Stimulated activated CD8-positive, alpha-beta memory T cell treated with anti-CD3 and anti-CD28 coated beads, Interleukin-4, amount 100 ng/mL, for 24 hours (primary cell): ENCODE measurements around the gene EXT2.

Source experiments
- DNase-seq: peaks from one replicate; pipeline ENCODE4 v3.0.0-alpha.2; 2020; ENCODE audit warnings: low read depth

EXT2 gene

GRCh38 chr11:44095506-44096359, at the start of gene EXT2:
TSS of gene EXT2 (plus strand) at chr11:44095678. CDS start at chr11:44107713, 12,035 bp downstream.
- peak; percentile 82 for DNase-seq

- no peak for DNase-seq
Observed at GRCh38 chr11:44046182-44046581, 49.3 kb upstream of the EXT2 start.

GRCh38 chr11:44047298-44047697, 48.2 kb upstream of the EXT2 start:
- DNase-seq = no peak

- no peak for DNase-seq
Observed at GRCh38 chr11:44047931-44048431, 47.5 kb upstream of the EXT2 start, which contains the start of gene ACCSL. TSS of gene ACCSL (plus strand) at chr11:44047981. CDS start at chr11:44048037, 56 bp downstream.

GRCh38 chr11:44049832-44050231, 45.6 kb upstream of the EXT2 start:
- DNase-seq = no peak

GRCh38 chr11:44051171-44051570, 44.3 kb upstream of the EXT2 start:
- no peak for DNase-seq

- DNase-seq = no peak
Observed at GRCh38 chr11:44057340-44057739, 38.1 kb upstream of the EXT2 start.

GRCh38 chr11:44058275-44058674, 37.2 kb upstream of the EXT2 start:
- no peak for DNase-seq

- DNase-seq = no peak
Observed at GRCh38 chr11:44065161-44065661, 30.3 kb upstream of the EXT2 start.

- peak; percentile 78 for DNase-seq
Observed at GRCh38 chr11:44065841-44066731, 29.4 kb upstream of the EXT2 start, which contains the start of gene ACCS. TSS of gene ACCS (plus strand) at chr11:44066270. CDS start at chr11:44067628, 1,358 bp downstream.

- no peak for DNase-seq
Observed at GRCh38 chr11:44066732-44067141, 28.7 kb upstream of the EXT2 start.

- DNase-seq = no peak
Observed at GRCh38 chr11:44067266-44067665, 28.2 kb upstream of the EXT2 start.

- no peak for DNase-seq
Observed at GRCh38 chr11:44068180-44068579, 27.3 kb upstream of the EXT2 start.

GRCh38 chr11:44071157-44071556, 24.3 kb upstream of the EXT2 start:
- DNase-seq = no peak

- no peak for DNase-seq
Observed at GRCh38 chr11:44072757-44073658, 22.5 kb upstream of the EXT2 start.

- no peak for DNase-seq
Observed at GRCh38 chr11:44078794-44079193, 16.7 kb upstream of the EXT2 start.

- no peak for DNase-seq
Observed at GRCh38 chr11:44079376-44079775, 16.1 kb upstream of the EXT2 start.

- no peak for DNase-seq
Observed at GRCh38 chr11:44080951-44081350, 14.5 kb upstream of the EXT2 start.

- DNase-seq = no peak
Observed at GRCh38 chr11:44082645-44083044, 12.8 kb upstream of the EXT2 start.

- DNase-seq = no peak
Observed at GRCh38 chr11:44083433-44083832, 12.0 kb upstream of the EXT2 start.

GRCh38 chr11:44083906-44084305, 11.6 kb upstream of the EXT2 start:
- DNase-seq = no peak
